ENCODE data around the gene TCF21. TPM values are rescaled to one million over a fixed set of nuclear protein-coding genes. Genes with fewer than 3 reads are reported as not detected.

TCF21 gene
- total and polyA plus RNA-seq, 2 experiments from 2014 or later, result 3.8 to 4.1 TPM

- Histone ChIP-seq H3K4me1 (ENCODE audit: insufficient read depth) (no peaks in the 10 kb centered on the region), H3K36me3 (ENCODE audit: low read depth) (no peaks in the 10 kb centered on the region), H3K9ac (no peak overlapping the region), H3K4me2 (ENCODE audit: unreplicated experiment) (peak overlapping the region; percentile 53), H3K27ac (no peak overlapping the region), H3F3A (ENCODE audit: insufficient read depth) (no peaks in the 10 kb centered on the region), H4K20me1 (ENCODE audit: insufficient read depth) (no peaks in the 10 kb centered on the region), H3K9me3 (ENCODE audit: low read depth) (no peaks in the 10 kb centered on the region), H3K79me2 (ENCODE audit: insufficient read depth) (no peaks in the 10 kb centered on the region), H3K9me2 (ENCODE audit: insufficient read depth) (no peaks in the 10 kb centered on the region), H3K4me3 (peak overlapping the region; percentile 60), H2AFZ (peak overlapping the region; percentile 60), H3K27me3 (replicated peaks; ENCODE audit: insufficient read depth) (peaks cover 48% of the 10 kb centered on the region)
- peak; percentile 56 for DNase-seq
- in situ Hi-C loops (cut with MboI), result no loop called here
- 8% methylated on average over 44 to 45 of the region's 45 CpGs for WGBS, 2 experiments (ENCODE audit: low coverage in 1 of 2, low lambda C conversion rate in 2 of 2, missing lambda C conversion rate in 2 of 2)
- TF ChIP-seq EZH2phosphoT487 (IDR thresholded peaks at IDR 0.05; ENCODE audit: insufficient read depth, low read depth) (0 out of 2 replicates have a peak, but pooled peaks have one; percentile 46), EZH2 (IDR thresholded peaks at IDR 0.05; ENCODE audit: insufficient read depth, poor library complexity, severe bottlenecking) (no peak)
These were observed 6.8 kb downstream of the TCF21 start for GRCh38 chr6:133895573-133896343.

- Histone ChIP-seq H4K20me1 (ENCODE audit: insufficient read depth) (no peaks in the 10 kb centered on the region), H3K9me2 (ENCODE audit: insufficient read depth) (no peaks in the 10 kb centered on the region), H3K36me3 (ENCODE audit: low read depth) (no peaks in the 10 kb centered on the region), H3K4me1 (ENCODE audit: insufficient read depth) (no peaks in the 10 kb centered on the region), H3K9me3 (ENCODE audit: low read depth) (no peaks in the 10 kb centered on the region), H3K4me2 (ENCODE audit: unreplicated experiment) (peak overlapping the region; percentile 53), H3K27me3 (replicated peaks; ENCODE audit: insufficient read depth) (peaks cover 42% of the 10 kb centered on the region), H2AFZ (peak overlapping the region; percentile 60; the same call in 1 of the 2 replicates), H3F3A (ENCODE audit: insufficient read depth) (no peaks in the 10 kb centered on the region), H3K9ac (no peak overlapping the region), H3K79me2 (ENCODE audit: insufficient read depth) (no peaks in the 10 kb centered on the region), H3K27ac (no peak overlapping the region), H3K4me3 (peak overlapping the region; percentile 60; the same call in 1 of the 2 replicates)
- 53 to 54% methylated on average over 5 of the region's 5 CpGs for WGBS, 2 experiments (ENCODE audit: low coverage in 1 of 2, low lambda C conversion rate in 2 of 2, missing lambda C conversion rate in 2 of 2)
- no peak for DNase-seq
- no peak for TF ChIP-seq EZH2phosphoT487 (IDR thresholded peaks at IDR 0.05; ENCODE audit: insufficient read depth, low read depth)
- no peak for TF ChIP-seq EZH2 (IDR thresholded peaks at IDR 0.05; ENCODE audit: insufficient read depth, poor library complexity, severe bottlenecking)
- in situ Hi-C loops (cut with MboI), result no loop called here
These were observed 7.4 kb downstream of the TCF21 start for GRCh38 chr6:133896344-133896721.

GRCh38 chr6:133898263-133898662 is 9.3 kb downstream of the TCF21 start:
- Histone ChIP-seq H3K27me3 (replicated peaks; ENCODE audit: insufficient read depth) (peaks cover 23% of the 10 kb centered on the region), H3K9me3 (ENCODE audit: low read depth) (no peaks in the 10 kb centered on the region), H3K9me2 (ENCODE audit: insufficient read depth) (no peaks in the 10 kb centered on the region), H3K4me1 (ENCODE audit: insufficient read depth) (no peaks in the 10 kb centered on the region), H4K20me1 (ENCODE audit: insufficient read depth) (no peaks in the 10 kb centered on the region), H3K4me3 (no peak overlapping the region), H3K9ac (no peak overlapping the region), H3F3A (ENCODE audit: insufficient read depth) (no peaks in the 10 kb centered on the region), H3K36me3 (ENCODE audit: low read depth) (no peaks in the 10 kb centered on the region), H3K27ac (no peak overlapping the region), H2AFZ (no peak overlapping the region), H3K79me2 (ENCODE audit: insufficient read depth) (no peaks in the 10 kb centered on the region), H3K4me2 (ENCODE audit: unreplicated experiment) (no peak overlapping the region)
- 36 to 47% methylated on average over 1 of the region's 1 CpG for WGBS, 2 experiments (ENCODE audit: low coverage in 1 of 2, low lambda C conversion rate in 2 of 2, missing lambda C conversion rate in 2 of 2)
- in situ Hi-C loops (cut with MboI), result no loop called here
- TF ChIP-seq EZH2 (IDR thresholded peaks at IDR 0.05; ENCODE audit: insufficient read depth, poor library complexity, severe bottlenecking), result no peak
- DNase-seq, result no peak

GRCh38 chr6:133899556-133899955 is 10.6 kb downstream of the TCF21 start:
- Histone ChIP-seq H2AFZ (no peak overlapping the region), H3K27ac (no peak overlapping the region), H3K9me3 (ENCODE audit: low read depth) (no peaks in the 10 kb centered on the region), H3K27me3 (replicated peaks; ENCODE audit: insufficient read depth) (peaks cover 17% of the 10 kb centered on the region), H4K20me1 (ENCODE audit: insufficient read depth) (no peaks in the 10 kb centered on the region), H3K4me1 (ENCODE audit: insufficient read depth) (no peaks in the 10 kb centered on the region), H3K9me2 (ENCODE audit: insufficient read depth) (no peaks in the 10 kb centered on the region), H3K9ac (no peak overlapping the region), H3K4me3 (no peak overlapping the region), H3K79me2 (ENCODE audit: insufficient read depth) (no peaks in the 10 kb centered on the region), H3F3A (ENCODE audit: insufficient read depth) (no peaks in the 10 kb centered on the region), H3K4me2 (ENCODE audit: unreplicated experiment) (no peak overlapping the region), H3K36me3 (ENCODE audit: low read depth) (no peaks in the 10 kb centered on the region)
- in situ Hi-C loops (cut with MboI), result no loop called here
- DNase-seq, result peak; percentile 44
- TF ChIP-seq EZH2phosphoT487 (IDR thresholded peaks at IDR 0.05; ENCODE audit: insufficient read depth, low read depth), result no peak
- no peak for TF ChIP-seq EZH2 (IDR thresholded peaks at IDR 0.05; ENCODE audit: insufficient read depth, poor library complexity, severe bottlenecking)
